ENCODE data around the gene GYS2. TPM values are rescaled to one million over a fixed set of nuclear protein-coding genes. Genes with fewer than 3 reads are reported as not detected.

GYS2 gene
- total RNA-seq (2022; extraction: Qiagen RNA extraction; ENCODE audit: low read depth): not detected in 5 replicates

DNA sequence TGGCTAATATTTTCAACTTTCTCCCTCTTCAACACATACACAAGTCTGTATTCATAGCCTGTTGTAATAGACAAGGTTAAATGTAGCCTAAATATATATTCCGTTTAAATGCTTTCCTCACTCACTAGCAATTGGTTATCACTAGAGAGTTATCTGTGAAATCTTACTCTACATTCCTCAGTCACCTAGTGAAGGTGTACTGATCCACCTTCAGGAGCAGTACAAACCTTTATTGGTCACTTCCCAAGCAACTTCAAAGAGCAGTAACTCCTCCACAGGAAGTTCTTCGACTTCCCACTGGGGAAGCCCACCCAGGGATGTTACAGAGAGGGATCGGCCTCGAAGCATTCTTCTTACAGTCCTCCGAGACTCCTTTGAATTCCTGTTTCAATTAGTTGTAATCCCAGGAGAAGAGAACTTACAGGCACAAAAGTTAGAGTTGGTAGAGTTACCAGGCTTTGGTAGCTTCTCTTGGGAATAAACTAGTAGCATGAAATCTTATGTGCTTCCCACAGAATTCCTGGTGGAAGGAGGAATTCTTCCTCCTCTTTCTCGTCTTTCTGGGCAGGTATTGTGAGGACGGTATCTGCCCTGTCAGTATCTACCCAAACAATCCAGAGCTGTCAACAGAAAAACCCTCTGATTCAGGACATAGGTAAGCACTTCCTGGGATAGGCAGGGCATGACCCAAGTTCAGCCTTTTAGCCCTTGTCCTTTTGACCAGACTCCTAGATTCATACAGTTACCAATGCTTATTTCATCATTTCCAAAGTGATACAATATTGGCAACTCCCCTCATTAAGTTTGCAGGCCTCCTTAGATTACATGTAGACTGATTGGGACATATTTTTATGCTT is at the start of gene GYS2:
TSS of gene GYS2 (minus strand) at position 603 of the 857 bp plus-strand sequence. CDS start at position 348, 255 bp downstream.

DNA sequence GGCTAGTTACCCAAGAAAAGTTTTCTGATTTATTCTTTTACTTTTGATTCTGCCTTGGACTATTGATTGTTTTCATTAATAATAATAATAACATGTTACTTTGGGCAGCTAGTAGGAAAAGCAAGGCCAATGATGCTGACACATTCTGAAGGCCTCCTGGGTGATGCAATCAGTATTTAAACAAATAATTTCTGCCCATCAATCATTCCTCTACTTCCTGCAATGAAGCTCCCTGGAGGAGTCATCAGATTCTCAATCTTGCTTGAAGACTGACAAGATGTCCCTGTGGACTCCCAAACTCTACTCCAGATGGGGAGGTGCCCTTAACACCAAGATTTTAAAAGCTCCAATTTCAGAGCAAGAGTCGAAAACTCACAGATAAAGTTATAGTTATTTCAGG is 78.6 kb downstream of the GYS2 start, which contains the start of gene SPX:
TSS of gene SPX (plus strand) at position 244 of the 400 bp plus-strand sequence. CDS start 177 bp downstream, outside the sequence.

DNA sequence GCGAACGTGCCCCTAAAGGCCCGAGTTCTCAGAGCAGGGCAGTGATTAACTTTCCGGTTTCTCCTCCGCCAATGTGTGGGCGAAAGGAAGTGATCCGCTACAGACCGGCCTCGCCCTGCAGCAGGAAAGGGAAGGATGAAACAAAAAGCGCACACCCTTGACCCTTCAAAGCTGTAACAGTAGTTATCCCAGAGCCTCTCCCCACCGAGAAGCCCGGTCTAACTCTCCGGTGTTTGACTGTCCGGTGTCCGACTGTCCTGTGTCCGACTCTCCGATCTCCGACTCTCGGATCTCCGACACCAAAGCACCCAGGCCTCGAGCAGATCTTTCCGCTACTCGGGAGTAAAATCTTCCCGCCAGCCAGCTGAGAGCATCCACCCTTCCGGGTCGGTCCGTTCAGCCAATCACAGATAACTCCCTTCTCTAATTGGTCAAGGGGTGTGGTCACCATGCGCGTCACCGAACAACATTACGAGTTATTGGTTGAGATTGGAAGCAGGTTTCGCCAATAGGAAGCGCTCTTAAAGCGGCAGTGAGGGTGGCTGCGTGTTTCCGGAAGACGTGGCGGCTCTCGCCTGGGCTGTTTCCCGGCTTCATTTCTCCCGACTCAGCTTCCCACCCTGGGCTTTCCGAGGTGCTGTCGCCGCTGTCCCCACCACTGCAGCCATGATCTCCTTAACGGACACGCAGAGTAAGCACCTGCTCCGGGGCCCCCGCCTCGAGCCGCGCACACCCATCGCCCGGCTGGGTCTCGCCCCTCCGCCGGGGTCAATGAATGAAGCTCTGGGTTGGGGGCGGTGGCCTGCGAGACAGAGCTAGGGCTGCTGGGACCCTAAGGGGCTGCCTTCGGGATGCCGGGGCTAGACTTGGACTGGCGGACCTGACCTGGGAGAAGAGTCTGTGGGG is 103.1 kb downstream of the GYS2 start, which contains the start of the genes GOLT1B and RECQL:
TSS of gene GOLT1B (plus strand) at position 532 of the 906 bp plus-strand sequence. CDS start at position 667, 135 bp downstream.
TSS of gene RECQL (minus strand) at position 378 of the 906 bp plus-strand sequence. CDS start 2,065 bp downstream, outside the sequence.

Other genes with a start within 250 kb of the GYS2 start
- gene IAPP, start 231.9 kb downstream of the GYS2 start, total RNA-seq (2022; extraction: Qiagen RNA extraction; ENCODE audit: low read depth): not detected in 5 replicates
- gene PYROXD1, start 167.2 kb downstream of the GYS2 start, total RNA-seq (2022; extraction: Qiagen RNA extraction; ENCODE audit: low read depth): 6.2 to 9.7 TPM (median 7.3 TPM) in 5 replicates
- gene RECQL, start 103.2 kb downstream of the GYS2 start, total RNA-seq (2022; extraction: Qiagen RNA extraction; ENCODE audit: low read depth): 48.6 to 68.3 TPM (median 66.3 TPM) in 5 replicates
- 73.8 to 108 TPM (median 82.5 TPM) in 5 replicates for gene GOLT1B, start 103.1 kb downstream of the GYS2 start, total RNA-seq (2022; extraction: Qiagen RNA extraction; ENCODE audit: low read depth)
- gene SPX, start 78.6 kb downstream of the GYS2 start, total RNA-seq (2022; extraction: Qiagen RNA extraction; ENCODE audit: low read depth): 1.5 to 3.4 TPM (median 2.3 TPM) in 5 replicates
- 1,458 to 1,601 TPM (median 1,570 TPM) in 5 replicates for gene LDHB, start 53.0 kb upstream of the GYS2 start, total RNA-seq (2022; extraction: Qiagen RNA extraction; ENCODE audit: low read depth)
- 0.25 to 0.59 TPM (median 0.47 TPM) in 5 replicates for gene KCNJ8, start 169.9 kb upstream of the GYS2 start, total RNA-seq (2022; extraction: Qiagen RNA extraction; ENCODE audit: low read depth)

All from A549 treated with DMSO at 1 μM for 4 hours (cell line).